ENCODE measurements around the gene TMEM167B. TPM values are rescaled to one million over a fixed set of nuclear protein-coding genes. Genes with fewer than 3 reads are reported as not detected.

TMEM167B gene
- polyA plus RNA-seq, 1 donor (not counting 4 experiments of a cell fraction or from before 2014, with no cell fraction given): 15.7 TPM

DNA sequence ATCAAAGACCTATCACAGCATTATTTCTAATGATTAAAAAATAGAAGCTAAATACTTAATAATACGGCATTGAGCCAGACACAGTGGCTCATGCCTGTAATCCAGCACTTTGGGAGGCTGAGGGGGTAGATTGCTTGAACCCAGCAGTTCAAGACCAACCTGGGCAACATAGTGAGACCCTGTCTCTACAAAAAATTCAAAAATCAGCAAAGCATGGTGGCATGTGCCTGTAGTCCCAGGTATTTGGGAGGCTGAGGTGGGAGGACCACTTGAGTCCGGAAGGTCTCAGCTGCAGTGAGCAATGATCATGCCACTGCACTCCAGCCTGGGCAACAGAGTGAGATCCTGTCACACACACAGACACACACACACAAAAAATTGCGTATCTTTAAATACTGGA lies 25.4 kb upstream of the TMEM167B start:
- Histone ChIP-seq H3K9me1 (ENCODE audit: control insufficient read depth, extremely low read depth, insufficient read depth, low read length) (no peaks in the 10 kb centered on the region), H3K27me3 (ENCODE audit: control insufficient read depth, extremely low read depth, insufficient read depth, low read length) (no peaks in the 10 kb centered on the region), H3K4me3 (ENCODE audit: control insufficient read depth in 2 of 3, extremely low read depth in 1 of 3, insufficient read depth in 2 of 3, low read depth in 1 of 3, low read length in 3 of 3) (no peak overlapping the region), H3K9me3 (ENCODE audit: control insufficient read depth, low read depth, low read length) (no peaks in the 10 kb centered on the region), H3K36me3 (ENCODE audit: control insufficient read depth in 2 of 2, extremely low read depth in 1 of 2, insufficient read depth in 2 of 2, low read length in 2 of 2) (peaks cover 11% of the 10 kb centered on the region in 2 experiments), H2AFZ (ENCODE audit: control insufficient read depth, low read length) (no peak overlapping the region), H3K79me2 (ENCODE audit: control insufficient read depth, insufficient read depth, low read length) (peaks cover 29% of the 10 kb centered on the region), H3K4me2 (ENCODE audit: control insufficient read depth, extremely low read depth, insufficient read depth, low read depth, low read length) (no peak overlapping the region), H3K9ac (ENCODE audit: control insufficient read depth, extremely low read depth, insufficient read depth, low read length) (no peak overlapping the region), H4K20me1 (ENCODE audit: control insufficient read depth, extremely low read depth, insufficient read depth, low read length) (no peaks in the 10 kb centered on the region), H3K4me1 (ENCODE audit: control insufficient read depth, extremely low read depth, insufficient read depth, low read length) (peaks cover 5% of the 10 kb centered on the region), H3K27ac (ENCODE audit: control insufficient read depth, insufficient read depth, low read length) (no peak overlapping the region)
- TF ChIP-seq EZH2 (IDR thresholded peaks at IDR 0.05; ENCODE audit: low read length): no peak
- TF ChIP-seq, protein P1, sequence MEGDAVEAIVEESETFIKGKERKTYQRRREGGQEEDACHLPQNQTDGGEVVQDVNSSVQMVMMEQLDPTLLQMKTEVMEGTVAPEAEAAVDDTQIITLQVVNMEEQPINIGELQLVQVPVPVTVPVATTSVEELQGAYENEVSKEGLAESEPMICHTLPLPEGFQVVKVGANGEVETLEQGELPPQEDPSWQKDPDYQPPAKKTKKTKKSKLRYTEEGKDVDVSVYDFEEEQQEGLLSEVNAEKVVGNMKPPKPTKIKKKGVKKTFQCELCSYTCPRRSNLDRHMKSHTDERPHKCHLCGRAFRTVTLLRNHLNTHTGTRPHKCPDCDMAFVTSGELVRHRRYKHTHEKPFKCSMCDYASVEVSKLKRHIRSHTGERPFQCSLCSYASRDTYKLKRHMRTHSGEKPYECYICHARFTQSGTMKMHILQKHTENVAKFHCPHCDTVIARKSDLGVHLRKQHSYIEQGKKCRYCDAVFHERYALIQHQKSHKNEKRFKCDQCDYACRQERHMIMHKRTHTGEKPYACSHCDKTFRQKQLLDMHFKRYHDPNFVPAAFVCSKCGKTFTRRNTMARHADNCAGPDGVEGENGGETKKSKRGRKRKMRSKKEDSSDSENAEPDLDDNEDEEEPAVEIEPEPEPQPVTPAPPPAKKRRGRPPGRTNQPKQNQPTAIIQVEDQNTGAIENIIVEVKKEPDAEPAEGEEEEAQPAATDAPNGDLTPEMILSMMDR (optimal IDR thresholded peaks at IDR 0.05 in 1 of 3, IDR thresholded peaks at IDR 0.05 in 1 of 3, conservative IDR thresholded peaks at IDR 0.05 in 1 of 3; ENCODE audit: extremely low read depth in 1 of 3, insufficient read depth in 2 of 3, low read length in 3 of 3): no peak
- no peak for FAIRE-seq
- dilution Hi-C loops (cut with MboI; ENCODE audit: extremely low pct_ligation_motif_present, low sequenced_read_pairs): no loop called here
- no peak for DNase-seq (ENCODE audit: low read depth, low spot score)

DNA sequence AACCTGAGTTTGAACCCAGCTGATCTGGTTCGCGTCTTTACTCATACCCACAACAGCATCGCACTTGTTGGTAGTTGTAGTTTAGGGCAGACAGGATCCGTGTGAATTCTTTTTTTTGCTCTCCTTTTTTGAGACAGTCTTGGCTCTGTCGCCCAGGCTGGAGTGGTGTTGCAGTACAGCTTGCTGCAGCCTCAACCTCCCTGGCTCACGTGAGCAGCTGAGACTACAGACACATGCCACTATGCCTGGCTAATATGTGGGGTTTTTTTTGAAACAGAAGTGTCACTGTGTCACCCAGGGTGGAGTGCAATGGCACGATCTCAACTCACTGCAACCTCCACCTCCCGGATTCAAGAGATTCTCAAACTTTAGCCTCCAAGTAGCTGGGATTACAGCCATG lies 22.7 kb upstream of the TMEM167B start:
- H3K79me2 ChIP-seq (ENCODE audit: control insufficient read depth, insufficient read depth, low read length): peaks cover 50% of the 10 kb centered on the region
- H4K20me1 ChIP-seq (ENCODE audit: control insufficient read depth, extremely low read depth, insufficient read depth, low read length): no peaks in the 10 kb centered on the region
- H3K9me1 ChIP-seq (ENCODE audit: control insufficient read depth, extremely low read depth, insufficient read depth, low read length): no peaks in the 10 kb centered on the region
- FAIRE-seq (no peak), DNase-seq (ENCODE audit: low read depth, low spot score) (no peak)
- peaks cover 11 to 14% of the 10 kb centered on the region in 2 experiments for H3K36me3 ChIP-seq (ENCODE audit: control insufficient read depth in 2 of 2, extremely low read depth in 1 of 2, insufficient read depth in 2 of 2, low read length in 2 of 2)
- no peaks in the 10 kb centered on the region for H3K27me3 ChIP-seq (ENCODE audit: control insufficient read depth, extremely low read depth, insufficient read depth, low read length)
- no peaks in the 10 kb centered on the region for H3K9me3 ChIP-seq (ENCODE audit: control insufficient read depth, low read depth, low read length)
- H3K4me1 ChIP-seq (ENCODE audit: control insufficient read depth, extremely low read depth, insufficient read depth, low read length): peaks cover 5% of the 10 kb centered on the region
- TF ChIP-seq, protein P1 (optimal IDR thresholded peaks at IDR 0.05 in 1 of 3, IDR thresholded peaks at IDR 0.05 in 1 of 3, conservative IDR thresholded peaks at IDR 0.05 in 1 of 3; ENCODE audit: extremely low read depth in 1 of 3, insufficient read depth in 2 of 3, low read length in 3 of 3): no peak
- no peak for TF ChIP-seq EZH2 (IDR thresholded peaks at IDR 0.05; ENCODE audit: low read length)
- no peak overlapping the region for H3K27ac ChIP-seq (ENCODE audit: control insufficient read depth, insufficient read depth, low read length)
- H3K4me2 ChIP-seq (ENCODE audit: control insufficient read depth, extremely low read depth, insufficient read depth, low read depth, low read length): no peak overlapping the region
- no peak overlapping the region for H3K9ac ChIP-seq (ENCODE audit: control insufficient read depth, extremely low read depth, insufficient read depth, low read length)
- dilution Hi-C loops (cut with MboI; ENCODE audit: extremely low pct_ligation_motif_present, low sequenced_read_pairs): no loop called here
- H3K4me3 ChIP-seq (ENCODE audit: control insufficient read depth in 2 of 3, extremely low read depth in 1 of 3, insufficient read depth in 2 of 3, low read depth in 1 of 3, low read length in 3 of 3): no peak overlapping the region
- no peak overlapping the region for H2AFZ ChIP-seq (ENCODE audit: control insufficient read depth, low read length)

Measured in keratinocyte (primary cell).